ENCODE results near the gene C5orf58.

DNA sequence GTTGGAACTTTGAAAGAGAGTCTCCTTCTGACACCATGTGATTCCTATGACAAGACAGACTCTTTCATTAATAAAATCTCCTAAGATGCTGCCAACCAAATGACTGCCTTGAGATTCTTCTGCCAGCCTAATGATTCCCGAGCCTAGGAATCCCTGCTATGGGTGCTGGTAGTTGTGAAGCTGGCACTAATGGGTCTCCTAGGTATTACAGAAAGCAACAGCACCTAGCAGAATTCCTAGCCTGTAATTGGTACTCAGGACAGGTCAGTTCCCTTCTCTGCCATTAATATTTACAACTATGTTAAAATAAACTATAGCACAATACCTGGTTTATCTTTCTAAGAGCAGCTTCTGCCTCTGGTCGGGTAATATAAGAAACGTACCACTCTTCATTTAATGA, 19.3 kb downstream of the C5orf58 start:
- TF ChIP-seq, protein P1, sequence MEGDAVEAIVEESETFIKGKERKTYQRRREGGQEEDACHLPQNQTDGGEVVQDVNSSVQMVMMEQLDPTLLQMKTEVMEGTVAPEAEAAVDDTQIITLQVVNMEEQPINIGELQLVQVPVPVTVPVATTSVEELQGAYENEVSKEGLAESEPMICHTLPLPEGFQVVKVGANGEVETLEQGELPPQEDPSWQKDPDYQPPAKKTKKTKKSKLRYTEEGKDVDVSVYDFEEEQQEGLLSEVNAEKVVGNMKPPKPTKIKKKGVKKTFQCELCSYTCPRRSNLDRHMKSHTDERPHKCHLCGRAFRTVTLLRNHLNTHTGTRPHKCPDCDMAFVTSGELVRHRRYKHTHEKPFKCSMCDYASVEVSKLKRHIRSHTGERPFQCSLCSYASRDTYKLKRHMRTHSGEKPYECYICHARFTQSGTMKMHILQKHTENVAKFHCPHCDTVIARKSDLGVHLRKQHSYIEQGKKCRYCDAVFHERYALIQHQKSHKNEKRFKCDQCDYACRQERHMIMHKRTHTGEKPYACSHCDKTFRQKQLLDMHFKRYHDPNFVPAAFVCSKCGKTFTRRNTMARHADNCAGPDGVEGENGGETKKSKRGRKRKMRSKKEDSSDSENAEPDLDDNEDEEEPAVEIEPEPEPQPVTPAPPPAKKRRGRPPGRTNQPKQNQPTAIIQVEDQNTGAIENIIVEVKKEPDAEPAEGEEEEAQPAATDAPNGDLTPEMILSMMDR (IDR thresholded peaks at IDR 0.05): no peak
- no peak for TF ChIP-seq POLR2A (IDR thresholded peaks at IDR 0.05)

All from heart left ventricle (tissue), 13 donors.